IPS-18c (cell line): ENCODE data around the gene TCEA3.

Source experiments
- H3K4me3 ChIP-seq: 2 replicates; pipeline ENCODE4 v1.7.0; 2013; ENCODE audit warnings: low read depth, mild to moderate bottlenecking, low read length, moderate library complexity; ENCODE audit not compliant: insufficient read depth
- H3K9me3 ChIP-seq: one replicate; pipeline ENCODE4 v1.6.1; 2013; ENCODE audit warnings: mild to moderate bottlenecking, low read length, moderate library complexity; ENCODE audit not compliant: control insufficient read depth, insufficient read depth

TCEA3 gene

DNA sequence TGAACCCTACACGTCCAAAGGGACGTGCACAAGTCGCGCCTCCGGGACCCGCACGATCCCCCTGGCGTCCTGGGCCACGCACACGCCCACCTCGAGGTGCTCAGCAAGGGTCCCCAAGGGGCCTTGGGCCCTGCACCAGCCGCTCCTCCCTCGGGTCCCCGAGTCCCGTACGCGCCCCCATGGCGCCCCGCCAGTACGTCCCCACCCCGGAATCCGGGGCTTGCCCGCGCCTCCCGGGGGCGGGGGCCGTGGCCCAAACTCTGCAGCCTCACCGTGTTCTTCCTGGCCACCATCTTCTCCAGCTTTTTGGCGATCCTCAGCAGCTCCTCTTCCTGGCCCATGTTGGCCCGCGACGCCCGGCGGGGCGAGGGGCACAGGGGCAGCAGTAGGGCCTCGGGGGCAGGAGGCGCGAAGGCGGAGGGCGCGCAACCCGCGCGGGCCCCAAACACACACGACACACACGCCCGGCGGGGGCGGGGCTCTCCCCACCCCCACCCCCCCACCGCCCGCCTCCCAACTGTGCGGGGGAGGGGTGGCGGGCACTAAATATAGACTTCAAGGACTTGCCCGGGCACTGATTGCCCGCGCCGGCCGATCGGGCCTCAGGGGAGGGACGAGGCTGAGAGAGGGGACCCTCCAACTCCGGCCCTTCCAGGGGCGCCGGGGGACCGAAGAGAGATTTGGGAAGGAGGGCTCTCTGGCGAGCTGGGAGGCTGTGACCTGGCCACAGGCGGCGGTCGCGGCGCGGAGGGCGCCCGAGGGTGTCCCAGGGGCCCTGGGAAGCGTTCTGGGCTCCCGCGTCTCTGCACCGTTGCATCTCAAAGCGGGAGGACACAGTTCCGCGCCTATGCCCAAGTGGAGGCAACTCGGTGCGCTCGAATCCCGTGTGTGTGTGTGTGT lies at the start of gene TCEA3:
Gene TCEA3, minus strand, starts transcription at position 456 of the 900 bp plus-strand sequence. Its CDS starts 115 bp downstream, at position 341.
- peaks cover 7% of the 10 kb centered on the region for H3K9me3 ChIP-seq
- H3K4me3 ChIP-seq: peak within 1 kb of the TSS; percentile 53

DNA sequence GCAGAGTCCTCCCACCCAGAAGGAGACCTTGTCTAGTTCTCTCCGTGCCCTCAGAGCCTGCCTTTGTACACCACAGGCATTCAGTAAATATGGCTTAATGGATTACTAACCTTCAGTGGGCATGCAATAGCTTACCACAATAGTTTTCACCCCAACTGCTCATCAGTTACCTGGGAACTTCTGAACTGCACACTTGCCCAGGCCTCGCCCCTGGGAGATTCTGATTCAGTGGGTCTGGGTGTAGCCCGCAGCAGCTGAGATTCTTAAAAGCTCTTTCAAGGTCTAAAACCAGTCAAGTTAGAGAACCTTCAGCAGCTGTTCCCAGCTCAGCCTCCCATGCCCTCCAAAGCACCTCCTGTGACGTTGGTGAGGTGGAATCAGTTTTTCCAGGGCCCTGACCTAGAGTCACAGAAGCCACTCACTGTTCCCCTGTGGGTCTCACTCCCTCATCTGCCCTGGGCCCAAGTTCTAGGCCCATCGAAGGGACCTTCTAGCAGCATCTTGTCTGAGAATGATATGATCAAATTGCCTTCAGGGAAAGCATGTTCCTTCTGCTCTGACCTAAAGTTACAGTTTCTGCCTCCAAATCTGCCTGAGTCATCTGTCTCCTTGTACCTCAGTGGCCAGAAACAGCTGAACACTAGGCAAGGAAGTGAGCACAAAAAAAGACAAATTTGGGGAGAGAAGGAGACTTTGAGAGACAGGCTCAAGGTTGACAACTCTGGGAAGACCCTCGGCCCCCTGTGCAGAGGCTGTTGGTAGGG lies 48.7 kb upstream of the TCEA3 start:
- Histone ChIP-seq H3K9me3 (no peaks in the 10 kb centered on the region), H3K4me3 (no peak overlapping the region)

DNA sequence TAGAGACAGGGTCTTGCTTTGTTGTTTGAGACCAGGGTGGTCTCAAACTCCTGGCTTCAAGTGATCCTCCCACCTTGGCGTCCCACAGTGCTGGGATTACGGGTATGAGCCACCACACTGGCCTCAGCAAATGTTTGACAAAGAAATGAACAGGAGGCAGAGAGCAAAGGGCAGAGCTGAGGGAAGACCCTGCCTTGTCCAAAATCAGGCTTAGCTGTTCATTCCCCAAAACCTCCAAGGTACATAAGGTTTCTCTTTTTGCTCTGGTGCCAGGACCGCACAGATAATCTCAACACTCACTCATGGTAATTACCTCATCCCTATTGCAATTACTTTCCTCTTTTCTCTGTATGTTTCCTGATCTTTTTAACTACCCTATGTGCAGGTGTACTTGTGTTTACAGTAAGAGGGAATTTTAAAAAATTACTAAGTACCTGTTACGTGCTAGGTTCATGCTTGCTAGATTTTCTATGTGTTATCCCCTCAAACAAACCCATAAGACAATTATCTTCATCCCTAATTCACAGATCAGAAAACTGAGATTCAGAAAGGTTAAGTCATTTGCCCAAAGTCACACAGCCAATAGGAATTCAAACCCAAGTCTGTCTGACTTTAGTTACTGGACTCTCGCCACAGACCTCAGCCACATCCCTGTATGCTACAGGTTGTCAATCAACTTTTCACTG lies 47.9 kb upstream of the TCEA3 start:
- no peaks in the 10 kb centered on the region for H3K9me3 ChIP-seq
- H3K4me3 ChIP-seq: no peak overlapping the region

- H3K9me3 ChIP-seq: no peaks in the 10 kb centered on the region
These were observed 47.0 kb upstream of the TCEA3 start for GRCh38 chr1:23471473-23472075.

DNA sequence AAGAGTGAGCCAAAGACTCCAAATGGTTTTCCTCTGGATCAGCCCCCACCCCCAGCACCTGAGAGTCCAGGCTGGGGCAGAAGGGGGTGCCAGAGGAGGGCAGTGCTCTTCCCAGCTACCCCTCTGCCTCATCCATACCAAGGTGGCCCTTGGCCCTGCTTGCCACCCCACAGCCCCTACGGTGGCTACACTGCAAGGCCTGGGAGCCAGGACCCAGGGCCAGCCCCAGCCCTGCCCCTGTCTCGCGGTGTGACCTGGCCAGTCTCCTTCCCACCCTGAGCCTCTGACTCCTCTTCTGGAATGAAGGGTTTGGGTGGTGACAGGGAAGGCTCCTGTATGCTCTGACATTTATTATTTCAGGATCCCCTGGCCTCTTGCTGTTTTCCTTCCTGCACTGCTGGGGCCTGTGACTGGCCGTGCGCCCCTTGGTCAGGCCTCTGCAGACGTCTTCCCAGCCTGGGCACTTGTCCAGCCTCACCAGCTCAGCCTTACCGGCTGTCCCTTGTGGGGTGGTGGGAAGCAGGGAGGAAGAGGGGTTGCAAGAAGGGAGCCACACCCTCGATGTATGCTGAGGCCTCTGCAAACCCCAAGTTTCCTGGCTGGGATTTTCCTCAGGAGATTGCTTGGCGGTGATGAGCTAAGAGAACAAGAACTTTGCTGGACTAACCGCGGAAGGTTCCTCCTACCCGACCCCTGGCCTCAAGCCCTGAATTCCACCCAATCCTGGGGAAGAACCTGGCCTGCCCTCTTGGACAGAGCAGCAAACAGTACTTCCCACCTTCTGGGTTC lies 45.9 kb upstream of the TCEA3 start:
- Histone ChIP-seq H3K9me3 (no peaks in the 10 kb centered on the region), H3K4me3 (no peak overlapping the region)

More at GRCh38 chr1:23471473-23472075, 47.0 kb upstream of the TCEA3 start:
- H3K4me3 ChIP-seq: no peak overlapping the region

GRCh38 chr1:23469372-23469982 lies 44.9 kb upstream of the TCEA3 start:
- Histone ChIP-seq H3K9me3 (no peaks in the 10 kb centered on the region), H3K4me3 (no peak overlapping the region)

GRCh38 chr1:23466423-23466989 lies 42.0 kb upstream of the TCEA3 start:
- H3K9me3 ChIP-seq: no peaks in the 10 kb centered on the region
- H3K4me3 ChIP-seq: no peak overlapping the region

DNA sequence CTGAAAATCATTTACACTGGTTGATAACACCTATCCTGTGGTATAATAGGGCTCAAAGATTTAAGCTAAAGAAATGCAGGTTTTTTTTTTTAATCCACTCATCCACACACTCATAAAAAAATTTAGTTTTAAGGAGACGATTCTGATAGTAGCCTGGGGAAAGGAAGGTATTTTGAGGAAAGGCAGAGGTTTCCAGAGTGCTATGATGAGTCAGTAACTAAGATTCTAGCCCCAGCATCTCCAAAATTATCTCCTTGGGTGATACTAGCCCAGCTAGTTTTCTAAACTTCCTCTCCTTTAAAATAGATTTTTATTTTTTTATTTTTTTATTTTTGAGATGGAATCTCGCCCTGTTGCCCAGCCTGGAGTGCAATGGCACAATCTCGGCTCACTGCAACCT lies 38.7 kb upstream of the TCEA3 start:
- H3K4me3 ChIP-seq: no peak overlapping the region
- no peaks in the 10 kb centered on the region for H3K9me3 ChIP-seq

DNA sequence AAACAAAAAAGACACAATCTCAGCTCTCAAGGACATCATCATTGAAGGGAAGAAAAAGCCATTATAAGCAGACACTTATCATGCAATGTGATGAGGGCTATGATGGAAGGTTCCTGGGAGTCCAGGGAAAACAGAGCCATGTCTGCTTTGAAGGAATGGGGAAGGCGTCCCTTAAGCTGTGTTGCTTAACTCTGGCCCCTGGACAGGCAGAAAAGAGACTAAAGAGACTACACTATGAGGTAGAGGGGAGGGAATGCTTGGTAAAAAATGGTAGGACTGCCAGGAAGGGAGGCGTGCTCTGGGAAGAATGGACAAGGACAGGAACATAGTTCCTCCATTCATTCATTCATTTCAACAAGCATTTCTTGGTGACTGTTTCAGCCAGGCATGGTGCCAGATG lies 38.2 kb upstream of the TCEA3 start:
- Histone ChIP-seq H3K4me3 (no peak overlapping the region), H3K9me3 (no peaks in the 10 kb centered on the region)

DNA sequence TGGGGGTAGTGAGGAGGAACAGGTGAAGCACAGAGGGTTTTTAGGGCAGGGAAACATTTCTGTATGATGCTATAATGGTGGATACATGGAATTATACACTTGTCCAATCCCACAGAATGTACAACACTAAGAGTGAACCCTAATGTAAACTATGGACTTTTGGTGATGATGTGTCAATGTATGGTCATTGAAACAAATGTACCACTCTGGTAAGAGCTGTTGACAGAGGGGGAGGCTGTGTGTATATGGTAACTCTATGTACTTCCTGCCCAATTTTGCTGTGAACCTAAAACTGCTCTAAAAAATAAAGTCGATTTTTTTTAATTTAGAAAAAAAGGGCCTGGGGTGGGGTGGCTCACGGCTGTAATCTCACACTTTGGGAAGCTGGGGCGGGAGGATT lies 36.5 kb upstream of the TCEA3 start:
- Histone ChIP-seq H3K4me3 (no peak overlapping the region), H3K9me3 (no peaks in the 10 kb centered on the region)

DNA sequence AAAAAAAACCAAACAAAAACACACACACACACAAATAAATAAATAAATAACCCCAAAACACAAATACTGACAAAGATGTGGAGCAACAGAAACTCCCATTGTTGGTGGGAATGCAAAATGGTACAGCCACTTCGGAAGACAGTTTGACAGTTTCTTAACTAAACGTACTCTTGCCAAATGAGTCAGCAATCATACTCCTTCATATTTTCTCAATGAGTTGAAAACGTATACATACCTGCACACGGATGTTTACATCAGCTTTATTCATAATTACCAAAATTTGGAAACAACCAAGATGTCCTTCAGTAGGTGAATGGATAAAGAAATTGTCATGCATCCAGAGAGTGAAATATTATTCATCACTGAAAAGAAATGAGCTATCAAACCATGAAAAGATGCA lies 36.0 kb upstream of the TCEA3 start:
- H3K9me3 ChIP-seq: no peaks in the 10 kb centered on the region
- no peak overlapping the region for H3K4me3 ChIP-seq

- no peak overlapping the region for H3K4me3 ChIP-seq
- H3K9me3 ChIP-seq: no peaks in the 10 kb centered on the region
These were observed 34.8 kb upstream of the TCEA3 start for GRCh38 chr1:23459338-23459757.

DNA sequence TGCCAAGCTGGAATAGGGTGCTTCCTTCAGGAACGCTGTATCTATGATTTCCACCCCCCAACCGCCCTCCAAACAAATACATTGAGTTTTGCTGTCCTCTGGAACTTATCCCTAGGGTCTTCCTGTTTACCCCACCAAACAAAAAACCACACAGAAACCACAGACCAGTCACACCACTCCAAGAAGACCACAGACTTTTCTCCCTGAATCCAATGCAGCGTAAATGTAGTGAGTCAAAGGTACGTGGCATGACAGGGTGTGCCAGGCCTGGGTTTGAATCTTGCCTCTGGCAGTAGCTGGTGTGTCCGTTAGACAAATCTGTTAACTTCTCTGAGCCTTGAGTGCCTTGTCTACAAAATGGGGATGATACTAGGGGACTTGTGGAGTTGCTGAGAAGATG lies 31.7 kb upstream of the TCEA3 start:
- no peak overlapping the region for H3K4me3 ChIP-seq
- no peaks in the 10 kb centered on the region for H3K9me3 ChIP-seq

DNA sequence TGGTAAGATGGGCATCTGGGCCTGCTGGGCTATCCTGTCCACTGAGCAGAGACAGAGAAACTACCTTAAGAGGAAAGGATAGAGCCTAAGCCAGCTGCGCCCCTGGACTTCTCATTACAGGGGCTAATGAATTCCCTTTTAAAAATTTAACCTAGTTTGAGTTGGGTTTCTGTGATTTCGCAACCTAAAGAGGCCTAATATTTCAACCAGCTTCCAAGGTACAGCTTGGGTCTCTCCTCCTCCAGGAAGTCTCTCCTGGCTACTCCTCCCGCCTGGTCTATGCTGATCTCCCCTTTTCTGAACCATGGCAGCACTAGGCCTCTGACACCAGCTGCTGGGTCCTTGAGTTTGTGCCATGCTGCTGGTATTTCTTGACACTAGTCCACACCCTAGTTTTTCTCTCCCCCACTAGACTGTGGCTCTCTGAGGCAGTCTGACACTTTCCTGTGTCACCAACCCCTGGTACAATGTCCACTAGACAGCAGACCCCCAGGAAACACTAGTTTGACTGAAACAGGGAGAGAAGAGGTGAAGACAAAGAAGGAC lies 29.0 kb upstream of the TCEA3 start:
- no peak overlapping the region for H3K4me3 ChIP-seq
- H3K9me3 ChIP-seq: no peaks in the 10 kb centered on the region

GRCh38 chr1:23452011-23452411 lies 27.5 kb upstream of the TCEA3 start:
- H3K9me3 ChIP-seq: no peaks in the 10 kb centered on the region
- H3K4me3 ChIP-seq: no peak overlapping the region

DNA sequence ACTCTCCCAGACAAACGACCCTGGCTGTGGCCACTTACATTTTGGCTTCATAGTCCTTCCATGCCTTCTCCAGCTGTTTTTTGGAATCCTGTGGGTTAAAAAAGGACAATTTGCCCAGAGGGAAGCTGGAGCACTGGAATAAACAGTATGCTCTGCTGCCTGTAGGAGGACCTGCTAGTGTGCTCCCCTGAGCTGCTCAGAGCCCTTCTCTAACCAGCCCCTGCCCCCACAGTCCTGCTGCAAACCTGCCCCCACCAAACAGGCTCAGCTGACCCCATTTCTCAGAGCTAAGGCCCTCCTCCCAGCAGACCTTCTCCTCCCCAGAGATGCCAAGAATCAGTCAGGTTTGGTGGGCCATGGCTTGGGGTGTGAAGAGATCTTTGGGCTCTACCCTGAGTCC lies 26.9 kb upstream of the TCEA3 start:
- no peak overlapping the region for H3K4me3 ChIP-seq

More for the DNA sequence above, 26.9 kb upstream of the TCEA3 start:
- H3K9me3 ChIP-seq: no peaks in the 10 kb centered on the region
